Measurements from ENCODE around the gene LRFN2.

The LRFN2 gene

GRCh38 chr6:40398034-40398691, 189.0 kb downstream of the LRFN2 start:
- no peak for DNase-seq (ENCODE audit: insufficient read length, low spot score)
- FAIRE-seq: no peak
- TF ChIP-seq POLR2AphosphoS5 (IDR thresholded peaks at IDR 0.05; ENCODE audit: low read depth, low read length): no peak

DNA sequence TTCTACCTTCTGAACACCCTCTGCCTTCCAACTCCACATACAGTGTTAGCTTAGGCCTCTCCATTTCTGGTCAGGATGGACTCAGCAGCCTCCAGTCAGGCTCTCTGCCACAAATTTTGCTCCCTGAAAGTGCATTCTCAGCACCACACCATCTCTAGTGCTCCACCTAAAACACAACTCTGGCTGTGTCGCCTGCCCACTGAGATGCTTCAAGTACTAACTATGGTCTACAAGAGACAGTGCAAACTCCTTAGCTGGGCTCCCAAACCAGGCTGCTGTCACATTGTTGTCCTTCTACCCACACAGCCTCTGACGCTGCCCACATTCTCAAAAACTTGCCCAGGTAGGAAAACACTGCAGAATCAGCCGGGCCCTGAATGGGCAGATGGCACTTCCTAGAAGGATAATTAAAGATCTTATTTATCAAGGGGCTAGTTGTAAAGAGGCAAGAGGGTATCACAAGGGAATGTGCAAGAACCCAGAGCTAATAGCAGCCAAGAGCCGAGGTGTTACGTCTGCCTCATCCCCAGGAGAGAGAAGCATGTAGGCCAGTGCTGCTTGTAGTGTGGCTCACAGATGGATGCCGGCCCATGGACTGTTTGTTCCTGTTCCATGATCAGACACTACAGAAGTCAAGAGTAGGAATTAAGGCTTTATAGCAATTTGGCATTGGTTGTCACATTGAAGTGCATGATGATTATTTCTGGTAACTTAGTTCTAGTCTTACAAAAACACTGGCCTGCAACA, 189.7 kb downstream of the LRFN2 start:
- TF ChIP-seq PAX5 (IDR thresholded peaks at IDR 0.05; ENCODE audit: insufficient read depth, low read length, severe bottlenecking) (no peak), TAF1 (IDR thresholded peaks at IDR 0.05; ENCODE audit: low read depth, low read length) (no peak)
- DNase-seq (ENCODE audit: insufficient read length, low spot score) (no peak), FAIRE-seq (no peak)

DNA sequence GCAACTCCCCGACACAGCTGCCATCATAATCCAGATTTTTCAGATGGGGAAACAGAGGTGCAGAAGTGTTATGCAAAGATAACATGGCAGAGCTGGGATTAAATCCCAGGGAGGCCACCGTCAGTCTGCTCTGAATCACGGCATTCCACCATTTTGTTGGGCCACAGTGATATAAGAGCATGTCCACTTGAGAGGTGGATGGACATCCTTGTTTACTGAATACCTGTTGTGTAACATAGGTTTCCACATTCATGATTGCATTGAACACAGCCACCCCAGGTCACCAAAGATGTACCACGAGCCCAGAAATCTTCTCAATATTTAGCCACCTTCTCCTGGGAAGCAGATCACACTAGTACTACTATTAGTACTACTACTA, 191.5 kb downstream of the LRFN2 start:
- FAIRE-seq: no peak
- no peak for DNase-seq (ENCODE audit: insufficient read length, low spot score)
- TF ChIP-seq POLR2A (IDR thresholded peaks at IDR 0.05; ENCODE audit: low read depth, low read length) (no peak), SPI1 (IDR thresholded peaks at IDR 0.05; ENCODE audit: low read depth, low read length) (no peak), POLR2AphosphoS5 (IDR thresholded peaks at IDR 0.05; ENCODE audit: low read depth, low read length) (no peak), POU2F2 (IDR thresholded peaks at IDR 0.05; ENCODE audit: low read depth, low read length) (no peak), PAX5 (IDR thresholded peaks at IDR 0.05; ENCODE audit: insufficient read depth, low read length, severe bottlenecking) (no peak), TAF1 (IDR thresholded peaks at IDR 0.05; ENCODE audit: low read depth, low read length) (no peak)

GRCh38 chr6:40395066-40395697, 192.0 kb downstream of the LRFN2 start:
- FAIRE-seq: no peak
- no peak for DNase-seq (ENCODE audit: insufficient read length, low spot score)

DNA sequence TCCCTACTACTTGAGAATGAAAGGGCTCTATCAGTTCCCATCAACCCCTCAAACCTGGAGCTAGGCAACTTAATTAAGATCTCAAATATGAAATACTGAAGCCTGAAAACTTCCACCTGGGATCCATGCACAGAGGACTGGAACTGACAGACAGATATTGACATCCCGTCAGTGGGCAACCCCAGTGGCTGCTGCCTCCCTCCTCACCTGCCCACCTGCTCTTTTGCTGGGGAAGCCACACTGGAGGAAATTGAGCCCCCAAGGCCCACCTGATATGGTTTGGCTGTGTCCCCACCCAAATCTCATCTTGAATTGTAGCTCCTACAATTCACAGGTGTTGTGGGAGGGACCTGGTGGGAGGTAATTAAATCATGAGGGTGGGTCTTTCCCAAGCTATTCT, 192.8 kb downstream of the LRFN2 start:
- DNase-seq (ENCODE audit: insufficient read length, low spot score) (no peak), FAIRE-seq (no peak)
- no peak for TF ChIP-seq TAF1 (IDR thresholded peaks at IDR 0.05; ENCODE audit: low read depth, low read length)
- TF ChIP-seq POU2F2 (IDR thresholded peaks at IDR 0.05; ENCODE audit: low read depth, low read length): no peak
- no peak for TF ChIP-seq POLR2AphosphoS5 (IDR thresholded peaks at IDR 0.05; ENCODE audit: low read depth, low read length)
- TF ChIP-seq POLR2A (IDR thresholded peaks at IDR 0.05; ENCODE audit: low read depth, low read length): no peak
- TF ChIP-seq PAX5 (IDR thresholded peaks at IDR 0.05; ENCODE audit: insufficient read depth, low read length, severe bottlenecking): no peak
- TF ChIP-seq SPI1 (IDR thresholded peaks at IDR 0.05; ENCODE audit: low read depth, low read length): no peak

More at GRCh38 chr6:40395066-40395697, 192.0 kb downstream of the LRFN2 start:
- no peak for TF ChIP-seq POLR2A (IDR thresholded peaks at IDR 0.05; ENCODE audit: low read depth, low read length)
- TF ChIP-seq POLR2AphosphoS5 (IDR thresholded peaks at IDR 0.05; ENCODE audit: low read depth, low read length): no peak
- no peak for TF ChIP-seq PAX5 (IDR thresholded peaks at IDR 0.05; ENCODE audit: insufficient read depth, low read length, severe bottlenecking)
- TF ChIP-seq TAF1 (IDR thresholded peaks at IDR 0.05; ENCODE audit: low read depth, low read length): no peak
- no peak for TF ChIP-seq SPI1 (IDR thresholded peaks at IDR 0.05; ENCODE audit: low read depth, low read length)
- no peak for TF ChIP-seq POU2F2 (IDR thresholded peaks at IDR 0.05; ENCODE audit: low read depth, low read length)

DNA sequence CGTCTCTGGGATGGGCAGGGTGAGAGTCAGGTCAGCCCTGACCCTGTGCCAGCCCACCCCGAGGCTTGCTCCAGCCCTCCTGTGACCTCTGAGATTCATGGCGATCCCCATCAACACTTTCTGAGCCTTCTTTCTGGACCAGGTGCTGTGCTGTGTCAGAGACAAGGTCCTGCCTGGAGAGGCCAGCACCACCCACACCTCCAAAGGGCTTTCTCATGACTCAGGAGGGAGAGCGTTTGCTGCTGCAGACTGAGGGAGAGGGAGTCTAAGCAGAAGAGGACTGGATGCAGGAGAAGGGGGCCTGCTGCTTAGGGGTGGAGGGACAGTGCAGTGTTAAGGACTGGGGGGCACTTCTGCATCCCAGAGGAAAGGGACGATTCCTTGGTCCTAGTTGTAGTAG, 193.5 kb downstream of the LRFN2 start:
- TF ChIP-seq SPI1 (IDR thresholded peaks at IDR 0.05; ENCODE audit: low read depth, low read length) (no peak), POLR2AphosphoS5 (IDR thresholded peaks at IDR 0.05; ENCODE audit: low read depth, low read length) (no peak), TAF1 (IDR thresholded peaks at IDR 0.05; ENCODE audit: low read depth, low read length) (no peak), POU2F2 (IDR thresholded peaks at IDR 0.05; ENCODE audit: low read depth, low read length) (no peak), PAX5 (IDR thresholded peaks at IDR 0.05; ENCODE audit: insufficient read depth, low read length, severe bottlenecking) (no peak), POLR2A (IDR thresholded peaks at IDR 0.05; ENCODE audit: low read depth, low read length) (no peak)
- DNase-seq (ENCODE audit: insufficient read length, low spot score): no peak
- FAIRE-seq: no peak

- DNase-seq (ENCODE audit: insufficient read length, low spot score) (no peak), FAIRE-seq (no peak)
- no peak for TF ChIP-seq POU2F2 (IDR thresholded peaks at IDR 0.05; ENCODE audit: low read depth, low read length)
- TF ChIP-seq POLR2AphosphoS5 (IDR thresholded peaks at IDR 0.05; ENCODE audit: low read depth, low read length): no peak
- no peak for TF ChIP-seq PAX5 (IDR thresholded peaks at IDR 0.05; ENCODE audit: insufficient read depth, low read length, severe bottlenecking)
- TF ChIP-seq TAF1 (IDR thresholded peaks at IDR 0.05; ENCODE audit: low read depth, low read length): no peak
- no peak for TF ChIP-seq SPI1 (IDR thresholded peaks at IDR 0.05; ENCODE audit: low read depth, low read length)
- no peak for TF ChIP-seq POLR2A (IDR thresholded peaks at IDR 0.05; ENCODE audit: low read depth, low read length)
These were observed 194.6 kb downstream of the LRFN2 start for GRCh38 chr6:40392589-40392988.

DNA sequence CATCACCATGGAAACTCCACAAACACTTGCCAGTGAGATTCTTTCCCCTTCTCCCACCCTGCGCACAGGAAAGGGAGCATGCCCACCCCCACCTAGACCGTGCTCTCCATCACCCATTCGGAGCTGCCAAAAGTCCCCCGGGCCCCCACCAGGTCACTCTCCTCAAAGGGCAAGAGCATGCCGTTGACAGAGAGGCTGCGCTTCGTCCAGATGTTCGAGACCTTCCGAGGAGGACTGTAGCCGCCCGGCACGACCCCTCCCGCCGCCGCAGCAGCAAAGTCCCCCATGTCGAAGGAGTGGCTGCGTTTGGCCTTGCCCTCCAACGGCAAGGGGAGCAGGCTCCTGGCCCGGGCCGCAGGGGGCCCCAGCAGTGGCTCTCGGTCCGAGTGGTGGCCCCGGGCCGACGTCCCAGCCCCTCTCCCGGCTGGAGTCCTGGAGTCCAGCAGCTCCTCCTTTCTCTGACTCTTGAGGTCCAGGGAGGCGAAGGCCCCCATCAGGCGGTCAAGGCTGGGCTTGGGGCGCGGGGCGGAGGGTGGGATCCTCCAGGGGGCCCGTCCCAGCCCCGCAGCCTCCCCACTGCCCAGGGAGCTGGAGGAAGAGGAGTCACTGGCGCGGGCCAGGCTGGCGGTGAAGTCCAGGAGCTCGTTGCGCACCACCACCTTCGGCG, 195.2 kb downstream of the LRFN2 start:
- DNase-seq (ENCODE audit: insufficient read length, low spot score) (no peak), FAIRE-seq (no peak)
- TF ChIP-seq PAX5 (IDR thresholded peaks at IDR 0.05; ENCODE audit: insufficient read depth, low read length, severe bottlenecking) (no peak), TAF1 (IDR thresholded peaks at IDR 0.05; ENCODE audit: low read depth, low read length) (no peak), POLR2A (IDR thresholded peaks at IDR 0.05; ENCODE audit: low read depth, low read length) (no peak), SPI1 (IDR thresholded peaks at IDR 0.05; ENCODE audit: low read depth, low read length) (no peak), POU2F2 (IDR thresholded peaks at IDR 0.05; ENCODE audit: low read depth, low read length) (no peak)

GRCh38 chr6:40391086-40391485, 196.1 kb downstream of the LRFN2 start:
- no peak for TF ChIP-seq SPI1 (IDR thresholded peaks at IDR 0.05; ENCODE audit: low read depth, low read length)
- DNase-seq (ENCODE audit: insufficient read length, low spot score): no peak
- no peak for FAIRE-seq

All from GM12891 (cell line).